ENCODE data around the gene ACCSL. TPM values are rescaled to one million over a fixed set of nuclear protein-coding genes. Genes with fewer than 3 reads are reported as not detected.

Gene ACCSL
- total RNA-seq, 2 donors from 2014 or later, result not detected

- no peaks in the 10 kb centered on the region for H3K36me3 ChIP-seq
- H3K4me3 ChIP-seq, result no peak overlapping the region
- H3K9me3 ChIP-seq, result no peaks in the 10 kb centered on the region
- DNase-seq (ENCODE audit: low spot score) (no peak), ATAC-seq (ENCODE audit: insufficient number of reproducible peaks, low FRiP score, low read depth) (no peak)
- no peaks in the 10 kb centered on the region for H3K27me3 ChIP-seq (replicated peaks; ENCODE audit: insufficient read depth)
- no peak overlapping the region for H3K27ac ChIP-seq
- TF ChIP-seq CTCF (IDR thresholded peaks at IDR 0.05), result no peak
- H3K4me1 ChIP-seq (ENCODE audit: control insufficient read depth in 1 of 2, low read depth in 2 of 2), result no peaks in the 10 kb centered on the region
Measured at GRCh38 chr11:44043157-44043556, 4.6 kb upstream of the ACCSL start.

GRCh38 chr11:44046182-44046581 lies 1.6 kb upstream of the ACCSL start:
- Histone ChIP-seq H3K4me1 (ENCODE audit: control insufficient read depth in 1 of 2, low read depth in 2 of 2) (no peaks in the 10 kb centered on the region), H3K27ac (no peak overlapping the region), H3K27me3 (replicated peaks; ENCODE audit: insufficient read depth) (no peaks in the 10 kb centered on the region), H3K9me3 (no peaks in the 10 kb centered on the region), H3K4me3 (no peak overlapping the region), H3K36me3 (no peaks in the 10 kb centered on the region)
- ATAC-seq (ENCODE audit: insufficient number of reproducible peaks, low FRiP score, low read depth) (no peak), DNase-seq (ENCODE audit: low spot score) (no peak)
- TF ChIP-seq CTCF (IDR thresholded peaks at IDR 0.05), result no peak

GRCh38 chr11:44047298-44047697 lies 483 bp upstream of the ACCSL start:
- no peaks in the 10 kb centered on the region for H3K36me3 ChIP-seq
- TF ChIP-seq CTCF (IDR thresholded peaks at IDR 0.05), result no peak
- no peak for DNase-seq (ENCODE audit: low spot score)
- ATAC-seq (ENCODE audit: insufficient number of reproducible peaks, low FRiP score, low read depth), result no peak
- H3K9me3 ChIP-seq, result no peaks in the 10 kb centered on the region
- H3K27ac ChIP-seq, result no peak overlapping the region
- no peaks in the 10 kb centered on the region for H3K4me1 ChIP-seq (ENCODE audit: control insufficient read depth in 1 of 2, low read depth in 2 of 2)
- no peak overlapping the region for H3K4me3 ChIP-seq
- H3K27me3 ChIP-seq (replicated peaks; ENCODE audit: insufficient read depth), result no peaks in the 10 kb centered on the region

- H3K4me3 ChIP-seq, result no peak overlapping the region
- H3K9me3 ChIP-seq, result no peaks in the 10 kb centered on the region
- no peak overlapping the region for H3K27ac ChIP-seq
- H3K27me3 ChIP-seq (replicated peaks; ENCODE audit: insufficient read depth), result no peaks in the 10 kb centered on the region
- no peak for TF ChIP-seq CTCF (IDR thresholded peaks at IDR 0.05)
- DNase-seq (ENCODE audit: low spot score) (no peak), ATAC-seq (ENCODE audit: insufficient number of reproducible peaks, low FRiP score, low read depth) (no peak)
- H3K4me1 ChIP-seq (ENCODE audit: control insufficient read depth in 1 of 2, low read depth in 2 of 2), result no peaks in the 10 kb centered on the region
- no peaks in the 10 kb centered on the region for H3K36me3 ChIP-seq
Measured at GRCh38 chr11:44049832-44050231, 2.1 kb downstream of the ACCSL start.

- ATAC-seq (ENCODE audit: insufficient number of reproducible peaks, low FRiP score, low read depth) (no peak), DNase-seq (ENCODE audit: low spot score) (no peak)
- no peaks in the 10 kb centered on the region for H3K4me1 ChIP-seq (ENCODE audit: control insufficient read depth in 1 of 2, low read depth in 2 of 2)
Measured at GRCh38 chr11:44051171-44051570, 3.4 kb downstream of the ACCSL start.

More at GRCh38 chr11:44051171-44051570, 3.4 kb downstream of the ACCSL start:
- Histone ChIP-seq H3K4me3 (no peak overlapping the region), H3K9me3 (no peaks in the 10 kb centered on the region), H3K27me3 (replicated peaks; ENCODE audit: insufficient read depth) (no peaks in the 10 kb centered on the region), H3K36me3 (no peaks in the 10 kb centered on the region), H3K27ac (no peak overlapping the region)
- no peak for TF ChIP-seq CTCF (IDR thresholded peaks at IDR 0.05)
